DOHH2 (cell line): ENCODE results near the gene SPOCK1.

Experiments
- EZH2phosphoT487 ChIP-seq: fragments of 200-600 bp; sonication (generic); IDR thresholded peaks from 2 replicates; pipeline ENCODE4 v1.6.1; 2017; ENCODE audit warnings: borderline replicate concordance, mild to moderate bottlenecking, antibody characterized with exemption, low read length, moderate library complexity, mixed read lengths
- TF ChIP-seq, protein P1 (sequence below): fragments of 200-600 bp; sonication (generic); IDR thresholded peaks from one replicate; pipeline ENCODE4 v1.5.1; 2014; ENCODE audit warnings: antibody characterized with exemption, mild to moderate bottlenecking, low read depth, low read length; ENCODE audit not compliant: poor library complexity, severe bottlenecking

DNA sequence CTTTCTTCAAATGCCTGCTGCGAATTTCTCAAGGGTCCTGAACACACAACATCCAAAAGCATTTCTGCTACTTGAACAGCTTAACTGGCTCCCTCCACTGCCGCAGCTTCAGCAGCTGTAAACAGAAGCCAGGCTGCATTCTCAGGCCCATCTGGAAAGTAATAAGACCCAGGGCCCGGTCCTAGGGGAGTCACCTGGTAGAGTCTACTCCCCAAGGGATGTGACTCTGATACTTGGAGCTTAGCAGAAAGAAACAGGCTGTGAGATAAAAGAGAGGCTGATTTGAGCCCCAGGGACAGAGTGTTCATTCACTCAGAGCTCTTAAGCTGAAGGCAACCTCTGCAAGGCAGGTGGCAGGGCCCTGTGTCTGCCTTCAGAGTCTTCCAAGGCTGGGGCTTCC is 356.8 kb downstream of the SPOCK1 start:
- TF ChIP-seq, protein P1, sequence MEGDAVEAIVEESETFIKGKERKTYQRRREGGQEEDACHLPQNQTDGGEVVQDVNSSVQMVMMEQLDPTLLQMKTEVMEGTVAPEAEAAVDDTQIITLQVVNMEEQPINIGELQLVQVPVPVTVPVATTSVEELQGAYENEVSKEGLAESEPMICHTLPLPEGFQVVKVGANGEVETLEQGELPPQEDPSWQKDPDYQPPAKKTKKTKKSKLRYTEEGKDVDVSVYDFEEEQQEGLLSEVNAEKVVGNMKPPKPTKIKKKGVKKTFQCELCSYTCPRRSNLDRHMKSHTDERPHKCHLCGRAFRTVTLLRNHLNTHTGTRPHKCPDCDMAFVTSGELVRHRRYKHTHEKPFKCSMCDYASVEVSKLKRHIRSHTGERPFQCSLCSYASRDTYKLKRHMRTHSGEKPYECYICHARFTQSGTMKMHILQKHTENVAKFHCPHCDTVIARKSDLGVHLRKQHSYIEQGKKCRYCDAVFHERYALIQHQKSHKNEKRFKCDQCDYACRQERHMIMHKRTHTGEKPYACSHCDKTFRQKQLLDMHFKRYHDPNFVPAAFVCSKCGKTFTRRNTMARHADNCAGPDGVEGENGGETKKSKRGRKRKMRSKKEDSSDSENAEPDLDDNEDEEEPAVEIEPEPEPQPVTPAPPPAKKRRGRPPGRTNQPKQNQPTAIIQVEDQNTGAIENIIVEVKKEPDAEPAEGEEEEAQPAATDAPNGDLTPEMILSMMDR = no peak
- TF ChIP-seq EZH2phosphoT487 = no peak
